Naive thymus-derived CD4-positive, alpha-beta T cell (primary cell): ENCODE results near the gene SDHB. TPM values are rescaled to one million over a fixed set of nuclear protein-coding genes. Genes with fewer than 3 reads are reported as not detected.
"Not testable (repeated sequence)": the region's sequence is repeated elsewhere in the genome, so short reads cannot be mapped to it uniquely, and the experiment has no call there.

Source experiments
- ATAC-seq: fragments of 150-1000 bp; cut with Tn5 transposase; 2 replicates; pipeline ENCODE4 v1.10.0; 2021; ENCODE audit warnings: mild to moderate bottlenecking, moderate library complexity
- CTCF ChIA-PET: fragments of 350-600 bp; sonication (Branson Sonifier 250); formaldehyde crosslinking; loops from one replicate; lab custom pipeline; 2021; ENCODE audit warnings: antibody characterized with exemption; lab: Charles Lee
- POLR2A ChIA-PET: fragments of 350-600 bp; sonication (Branson Sonifier 250); formaldehyde crosslinking; loops from one replicate; lab custom pipeline; 2021; ENCODE audit warnings: antibody characterized with exemption, inconsistent platforms; lab: Charles Lee
- DNase-seq, 9 donors: peaks; one replicate each; pipeline versions ENCODE4 v3.0.0 to v3.0.0-alpha.2; 2020 to 2022; ENCODE audit warnings: mixed read lengths in 1 of 9
- H3K27ac ChIP-seq: one replicate; pipeline ENCODE4 v1.7.0; 2013; ENCODE audit warnings: mild to moderate bottlenecking, low read depth, low read length, moderate library complexity
- H3K27me3 ChIP-seq, 2 donors: one replicate each; pipeline ENCODE4 v1.7.0; 2013; ENCODE audit warnings: low read length in 2 of 2, mild to moderate bottlenecking in 2 of 2, moderate library complexity in 2 of 2; ENCODE audit not compliant: control insufficient read depth in 2 of 2, insufficient read depth in 2 of 2
- H3K36me3 ChIP-seq, 3 experiments: 1 replicate in 2 of 3; 2 replicates in 1 of 3; pipeline ENCODE4 v1.7.0; 2013; ENCODE audit warnings: low read length in 3 of 3, mild to moderate bottlenecking in 3 of 3, moderate library complexity in 1 of 3; ENCODE audit not compliant: insufficient read depth in 3 of 3, control insufficient read depth in 2 of 3
- H3K4me1 ChIP-seq, 2 donors: one replicate each; pipeline ENCODE4 v1.7.0; 2013; ENCODE audit warnings: low read length in 2 of 2, mild to moderate bottlenecking in 2 of 2, moderate library complexity in 1 of 2; ENCODE audit not compliant: control insufficient read depth in 2 of 2, insufficient read depth in 2 of 2
- H3K4me3 ChIP-seq: 2 replicates; pipeline ENCODE4 v1.7.0; 2013; ENCODE audit warnings: mild to moderate bottlenecking, low read length
- H3K9me3 ChIP-seq, 3 experiments: 1 replicate in 2 of 3; 2 replicates in 1 of 3; pipeline ENCODE4 v1.7.0; 2013; ENCODE audit warnings: low read length in 3 of 3; ENCODE audit not compliant: control insufficient read depth in 2 of 3
- H3K27ac Mint-ChIP-seq, 9 donors: one replicate each; pipeline ENCODE4 v1.8.0; 2020 to 2022; ENCODE audit warnings: mixed read lengths in 9 of 9, mild to moderate bottlenecking in 8 of 9, moderate library complexity in 5 of 9, inconsistent platforms in 2 of 9
- H3K27me3 Mint-ChIP-seq, 5 donors: one replicate each; pipeline ENCODE4 v1.8.0; 2021 to 2022; ENCODE audit warnings: mixed read lengths in 5 of 5, mild to moderate bottlenecking in 1 of 5
- H3K36me3 Mint-ChIP-seq, 5 donors: one replicate each; pipeline ENCODE4 v1.8.0; 2020 to 2022; ENCODE audit warnings: mixed read lengths in 5 of 5, mild to moderate bottlenecking in 3 of 5, inconsistent platforms in 1 of 5
- H3K4me1 Mint-ChIP-seq, 7 donors: one replicate each; pipeline ENCODE4 v1.8.0; 2020 to 2022; ENCODE audit warnings: mixed read lengths in 7 of 7, mild to moderate bottlenecking in 3 of 7, inconsistent platforms in 1 of 7
- H3K4me3 Mint-ChIP-seq, 10 donors: one replicate each; pipeline ENCODE4 v1.8.0; 2020 to 2022; ENCODE audit warnings: mild to moderate bottlenecking in 10 of 10, mixed read lengths in 10 of 10, moderate library complexity in 6 of 10, inconsistent platforms in 2 of 10
- H3K9me3 Mint-ChIP-seq, 11 donors: one replicate each; pipeline ENCODE4 v1.8.0; 2020 to 2022; ENCODE audit warnings: mixed read lengths in 11 of 11, mild to moderate bottlenecking in 4 of 11, inconsistent platforms in 1 of 11, moderate library complexity in 1 of 11
- intact Hi-C, 2 donors: fragments of 100-400 bp; cut with micrococcal nuclease; formaldehyde crosslinking; loops; one replicate each; pipeline ENCODE4 v1.15.1; 2023
- polyA plus RNA-seq, 2 donors: library from polyadenylated mRNA; unstranded; fragments of 300-500 nt; fragmentation: Illumina TruSeq; gene quantifications; one replicate each; pipeline ENCODE4 v1.2.3, GENCODE V29; 2021
- total RNA-seq, 6 experiments: library from RNA in 5 of 6; stranded (reverse) in 5 of 6; gene quantifications; 1 replicate in 5 of 6; 2 replicates in 1 of 6; pipeline ENCODE4 v1.2.3 and lab custom pipeline; 2021 to 2026

The SDHB gene
- total and polyA plus RNA-seq, 7 experiments from 2014 or later, result 53.3 to 147 (median 63.9) TPM

DNA sequence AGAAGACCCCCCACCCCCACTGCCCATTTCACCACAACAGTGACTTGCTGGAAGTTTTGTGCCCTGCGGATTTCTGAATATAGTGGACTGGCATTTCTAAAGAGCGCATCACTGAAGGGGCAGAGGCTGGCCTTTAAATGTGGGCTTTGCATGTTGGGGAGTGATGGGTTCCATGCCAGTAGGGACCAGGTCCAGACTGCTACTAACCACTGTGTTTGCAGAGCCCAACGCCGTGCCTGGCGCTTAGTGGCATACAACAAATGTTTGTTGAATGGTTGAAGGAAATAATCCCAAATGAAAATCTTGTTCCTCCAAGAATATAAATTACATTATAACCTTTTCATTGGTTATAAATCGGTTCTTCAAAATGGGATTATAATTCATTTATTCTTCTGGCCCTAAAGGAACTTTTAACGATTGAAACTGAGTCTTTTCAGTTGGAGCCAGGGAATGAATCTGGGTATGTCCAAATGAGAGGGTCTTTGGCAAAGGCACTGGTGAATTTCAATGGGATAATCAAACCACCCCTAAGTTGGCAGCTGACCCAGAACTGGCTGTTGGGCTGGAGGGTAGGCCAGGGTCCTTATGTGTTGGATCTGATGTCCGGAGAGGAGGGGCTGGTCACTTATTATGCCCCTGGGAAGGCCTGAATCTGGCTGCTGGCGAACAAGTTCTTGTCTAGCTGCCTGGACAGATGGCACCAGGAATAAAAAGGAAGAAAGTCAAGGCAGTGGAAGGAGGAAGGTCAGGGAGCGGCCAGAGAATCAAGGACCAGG is 13.8 kb upstream of the SDHB start:
- Mint-ChIP-seq H3K36me3 (no peaks in the 10 kb centered on the region), H3K4me1 (peaks cover 0 to 9% (median 0%) of the 10 kb centered on the region in 7 donors), H3K4me3 (no peak overlapping the region), H3K27ac (peak overlapping the region in 1 of 9 donors; percentile 3), H3K9me3 (peaks cover 0 to 11% (median 0%) of the 10 kb centered on the region in 11 donors), H3K27me3 (peaks cover 0 to 4% (median 0%) of the 10 kb centered on the region in 5 donors)
- H3K4me3 ChIP-seq, result no peak overlapping the region
- no peaks in the 10 kb centered on the region for H3K9me3 ChIP-seq
- CTCF ChIA-PET, result no interaction called here
- ATAC-seq (no peak), DNase-seq (no peak)
- H3K27ac ChIP-seq, result no peak overlapping the region
- intact Hi-C loops, result no loop called here
- POLR2A ChIA-PET, result interaction anchor here (0.6 kb wide), 1 partner anchor 1468 kb away, joined by 3 read pairs; no protein-coding TSS in a partner anchor
- H3K4me1 ChIP-seq, result no peaks in the 10 kb centered on the region
- H3K27me3 ChIP-seq, result no peaks in the 10 kb centered on the region
- H3K36me3 ChIP-seq, result no peaks in the 10 kb centered on the region

GRCh38 chr1:17067069-17067426 is 13.2 kb upstream of the SDHB start:
- DNase-seq, result no peak
- H3K27ac Mint-ChIP-seq, result no peak overlapping the region
- H3K4me3 ChIP-seq, result no peak overlapping the region
- no peaks in the 10 kb centered on the region for H3K36me3 ChIP-seq
- no peak overlapping the region for H3K4me3 Mint-ChIP-seq
- H3K36me3 Mint-ChIP-seq, result no peaks in the 10 kb centered on the region
- H3K4me1 ChIP-seq, result no peaks in the 10 kb centered on the region
- peaks cover 0 to 9% (median 0%) of the 10 kb centered on the region in 7 donors for H3K4me1 Mint-ChIP-seq
- ATAC-seq, result peak; percentile 54
- H3K27me3 ChIP-seq, result no peaks in the 10 kb centered on the region
- no peak overlapping the region for H3K27ac ChIP-seq
- H3K9me3 ChIP-seq, result no peaks in the 10 kb centered on the region
- intact Hi-C loops, result no loop called here
- POLR2A ChIA-PET, result no interaction called here
- CTCF ChIA-PET, result interaction anchor here (0.6 kb wide), 1 partner anchor 66 kb away, joined by 3 read pairs; no protein-coding TSS in a partner anchor
- H3K27me3 Mint-ChIP-seq, result peaks cover 0 to 4% (median under 1%) of the 10 kb centered on the region in 5 donors
- peaks cover 0 to 11% (median 0%) of the 10 kb centered on the region in 11 donors for H3K9me3 Mint-ChIP-seq

DNA sequence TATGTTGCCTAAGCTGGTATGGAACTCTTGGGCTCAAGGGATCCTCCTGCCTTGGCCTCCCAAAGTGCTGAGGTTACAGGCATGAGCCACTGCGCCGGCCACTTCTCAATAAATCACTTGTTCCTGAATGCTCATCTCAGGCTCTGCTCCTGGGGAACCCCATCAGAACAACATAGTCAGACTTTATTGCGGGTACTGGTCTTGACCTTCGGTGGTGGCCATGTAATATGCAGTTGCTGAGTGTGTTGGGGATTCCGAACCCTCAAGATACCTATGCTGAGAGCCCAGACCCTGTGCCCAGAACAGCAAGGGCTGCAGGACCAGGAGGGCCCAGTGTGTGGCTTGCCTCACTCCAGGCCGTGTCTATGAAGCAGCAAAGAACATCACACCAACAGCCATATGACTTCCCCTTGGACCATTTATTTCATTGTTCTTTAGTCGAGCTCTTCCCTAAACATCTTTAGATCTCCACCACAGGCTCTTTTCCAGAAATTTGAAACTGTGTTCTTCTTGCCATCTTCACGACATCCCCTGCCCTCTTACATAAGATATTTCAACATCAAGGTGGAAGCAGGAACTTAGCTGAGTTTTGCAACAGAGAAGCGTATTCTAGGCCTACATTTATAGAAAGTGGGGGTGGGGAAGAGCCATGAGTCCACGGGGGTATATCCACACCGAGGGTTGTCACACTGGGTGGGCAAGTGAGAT is 12.7 kb upstream of the SDHB start:
- intact Hi-C loops, result no loop called here
- H3K27me3 ChIP-seq, result no peaks in the 10 kb centered on the region
- no peak overlapping the region for H3K27ac ChIP-seq
- no peaks in the 10 kb centered on the region for H3K9me3 ChIP-seq
- Mint-ChIP-seq H3K4me1 (peaks cover 0 to 8% (median 0%) of the 10 kb centered on the region in 7 donors), H3K4me3 (no peak overlapping the region), H3K27ac (no peak overlapping the region), H3K9me3 (peaks cover 0 to 11% (median 0%) of the 10 kb centered on the region in 11 donors), H3K27me3 (peaks cover 0 to 6% (median 5%) of the 10 kb centered on the region in 5 donors), H3K36me3 (no peaks in the 10 kb centered on the region)
- ChIA-PET CTCF (interaction anchor here (0.6 kb wide), 1 partner anchor 66 kb away, joined by 3 read pairs; no protein-coding TSS in a partner anchor), POLR2A (no interaction called here)
- H3K4me3 ChIP-seq, result no peak overlapping the region
- H3K36me3 ChIP-seq, result no peaks in the 10 kb centered on the region
- no peak for DNase-seq
- H3K4me1 ChIP-seq, result no peaks in the 10 kb centered on the region
- ATAC-seq, result peak; percentile 6

DNA sequence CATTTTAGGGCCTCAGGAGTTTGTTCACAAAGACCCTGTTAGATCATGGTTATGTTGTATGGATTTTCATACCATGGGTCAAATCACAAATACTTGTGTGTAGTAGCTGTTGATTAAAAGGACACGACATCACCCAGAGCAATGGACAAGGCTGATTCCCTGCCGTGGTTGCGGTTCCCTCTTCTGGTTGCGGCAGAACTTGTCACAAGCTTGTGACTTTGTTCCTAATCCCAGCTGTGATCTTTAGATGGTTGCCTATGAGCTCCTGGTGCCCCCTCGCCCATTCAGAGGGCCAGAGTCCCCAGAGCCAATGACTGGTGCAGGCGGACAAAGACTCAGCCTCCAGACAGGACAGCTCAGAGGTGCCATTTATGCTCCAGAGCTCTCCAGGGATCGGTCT is 11.8 kb upstream of the SDHB start:
- no peaks in the 10 kb centered on the region for H3K36me3 Mint-ChIP-seq
- Histone ChIP-seq H3K4me1 (no peaks in the 10 kb centered on the region), H3K9me3 (no peaks in the 10 kb centered on the region), H3K36me3 (no peaks in the 10 kb centered on the region), H3K27me3 (no peaks in the 10 kb centered on the region), H3K27ac (no peak overlapping the region), H3K4me3 (no peak overlapping the region)
- ChIA-PET CTCF (no interaction called here), POLR2A (no interaction called here)
- intact Hi-C loops, result no loop called here
- no peak overlapping the region for H3K4me3 Mint-ChIP-seq
- H3K4me1 Mint-ChIP-seq, result peaks cover 0 to 8% (median 0%) of the 10 kb centered on the region in 7 donors
- H3K9me3 Mint-ChIP-seq, result peaks cover 0 to 11% (median 0%) of the 10 kb centered on the region in 11 donors
- ATAC-seq, result no peak
- DNase-seq, result no peak
- H3K27ac Mint-ChIP-seq, result no peak overlapping the region
- peaks cover 0 to 7% (median 5%) of the 10 kb centered on the region in 5 donors for H3K27me3 Mint-ChIP-seq

- H3K4me3 ChIP-seq, H3K36me3 Mint-ChIP-seq, H3K36me3 ChIP-seq, ATAC-seq, H3K9me3 ChIP-seq, H3K27ac Mint-ChIP-seq, intact Hi-C loops, DNase-seq, H3K27me3 ChIP-seq, H3K4me1 Mint-ChIP-seq, POLR2A ChIA-PET, CTCF ChIA-PET, H3K27ac ChIP-seq, H3K4me1 ChIP-seq: not testable (repeated sequence)
- peak overlapping the region in 1 of 10 donors; percentile 2 for H3K4me3 Mint-ChIP-seq
- H3K9me3 Mint-ChIP-seq, result peaks cover 0 to 11% (median 0%) of the 10 kb centered on the region in 11 donors
- peaks cover 4 to 19% (median 7%) of the 10 kb centered on the region in 5 donors for H3K27me3 Mint-ChIP-seq
Observed at GRCh38 chr1:17062751-17063150, 8.9 kb upstream of the SDHB start.

DNA sequence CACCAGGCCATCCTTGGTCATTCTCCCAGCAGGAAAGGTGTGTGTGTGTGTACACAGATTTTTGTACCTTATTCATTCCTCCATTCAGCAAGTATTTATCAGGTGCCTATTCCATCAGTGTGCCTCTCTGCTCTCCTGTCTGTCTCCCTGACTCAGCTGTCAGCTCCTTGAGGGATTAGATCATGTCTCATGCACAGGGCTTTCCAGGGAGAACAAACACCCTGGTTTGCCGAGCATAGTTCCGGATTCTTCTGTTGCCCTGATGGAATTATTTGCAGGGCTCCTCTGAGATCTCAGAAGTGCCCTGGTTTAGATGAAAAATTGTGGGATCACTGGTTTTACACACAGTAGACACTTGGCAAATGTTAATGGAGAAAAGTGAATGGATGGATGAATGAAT is 8.1 kb upstream of the SDHB start:
- no peak for ATAC-seq
- H3K36me3 ChIP-seq, result no peaks in the 10 kb centered on the region

More for the DNA sequence above, 8.1 kb upstream of the SDHB start:
- H3K4me3 Mint-ChIP-seq, result no peak overlapping the region
- H3K36me3 Mint-ChIP-seq, result no peaks in the 10 kb centered on the region
- intact Hi-C loops, result no loop called here
- DNase-seq, result no peak
- H3K9me3 ChIP-seq, result no peaks in the 10 kb centered on the region
- H3K4me3 ChIP-seq, result no peak overlapping the region
- H3K27ac Mint-ChIP-seq, result no peak overlapping the region
- H3K27me3 ChIP-seq, result no peaks in the 10 kb centered on the region
- H3K27me3 Mint-ChIP-seq, result peaks cover 4 to 19% (median 7%) of the 10 kb centered on the region in 5 donors
- peaks cover 0 to 11% (median 0%) of the 10 kb centered on the region in 11 donors for H3K9me3 Mint-ChIP-seq
- peaks cover 0 to 8% (median 0%) of the 10 kb centered on the region in 7 donors for H3K4me1 Mint-ChIP-seq
- CTCF ChIA-PET, result no interaction called here
- POLR2A ChIA-PET, result no interaction called here
- H3K4me1 ChIP-seq, result no peaks in the 10 kb centered on the region
- no peak overlapping the region for H3K27ac ChIP-seq
